Gastroesophageal sphincter (tissue), 4 donors: ENCODE results near the gene NETO1. TPM values are rescaled to one million over a fixed set of nuclear protein-coding genes. Genes with fewer than 3 reads are reported as not detected.

Experiments
- ATAC-seq: fragments of 150-250 bp; one replicate; pipeline ENCODE4 v1.9.1; 2016; ENCODE audit warnings: mild to moderate bottlenecking, moderate library complexity
- H3K27ac ChIP-seq, 4 donors: fragments of 200-600 bp; sonication (generic) in 3 of 4; 1 replicate in 3 of 4; 2 replicates in 1 of 4; pipeline ENCODE4 v1.5.1; 2016 to 2019
- H3K27me3 ChIP-seq: fragments of 200-600 bp; sonication (generic); one replicate; pipeline ENCODE4 v1.5.1; 2019
- H3K36me3 ChIP-seq, 2 donors: fragments of 200-600 bp; sonication (generic); one replicate each; pipeline ENCODE4 v1.5.1; 2019; ENCODE audit warnings: control low read depth in 1 of 2
- H3K4me1 ChIP-seq, 3 donors: fragments of 200-600 bp; sonication (generic); 1 replicate in 2 of 3; 2 replicates in 1 of 3; pipeline ENCODE4 v1.5.1; 2016 to 2019; ENCODE audit warnings: control low read depth in 2 of 3
- H3K4me3 ChIP-seq, 2 donors: fragments of 200-600 bp; sonication (generic); one replicate each; pipeline ENCODE4 v1.5.1; 2019; ENCODE audit warnings: mild to moderate bottlenecking in 1 of 2, moderate library complexity in 1 of 2
- H3K9me3 ChIP-seq, 3 donors: fragments of 200-600 bp; sonication (generic); one replicate each; pipeline ENCODE4 v1.5.1; 2017 to 2019; ENCODE audit warnings: control low read depth in 2 of 3
- CTCF ChIP-seq, 4 experiments: fragments of 200-600 bp in 2 of 4; fragments of 450-650 bp in 2 of 4; sonication (generic) in 1 of 4; IDR thresholded peaks; one replicate each; pipeline ENCODE4 v1.5.1; 2017 to 2019; ENCODE audit warnings: antibody characterized with exemption in 4 of 4, mild to moderate bottlenecking in 2 of 4, moderate library complexity in 2 of 4
- EP300 ChIP-seq: sonication (generic); formaldehyde crosslinking; IDR thresholded peaks from one replicate; pipeline ENCODE4 v1.6.1; 2017; ENCODE audit warnings: antibody characterized with exemption, mild to moderate bottlenecking
- POLR2A ChIP-seq, 2 donors: fragments of 450-650 bp; IDR thresholded peaks; one replicate each; pipeline ENCODE4 v1.6.1; 2017; ENCODE audit warnings: antibody characterized with exemption in 2 of 2, mild to moderate bottlenecking in 2 of 2, moderate library complexity in 1 of 2
- POLR2AphosphoS5 ChIP-seq: sonication (generic); formaldehyde crosslinking; IDR thresholded peaks from one replicate; pipeline ENCODE4 v1.6.1; 2017; ENCODE audit warnings: antibody characterized with exemption
- WGBS, 2 donors: methylation state at CpG; one replicate each; pipeline ENCODE4 v1.1.5; 2018; ENCODE audit warnings: low coverage in 1 of 2; 5-methylcytosine and 5-hydroxymethylcytosine counted together
- total RNA-seq, 4 donors: library from RNA; depleted of rRNA; stranded (reverse); fragments of >200 nt; gene quantifications; one replicate each; pipeline ENCODE4 v1.1.0, GENCODE V29; 2016

NETO1 gene
- total RNA-seq, 4 donors from 2014 or later, result 0.23 TPM; not detected in 3

GRCh38 chr18:72869226-72870185, 1.7 kb upstream of the NETO1 start:
- peak; percentile 10 for ATAC-seq

DNA sequence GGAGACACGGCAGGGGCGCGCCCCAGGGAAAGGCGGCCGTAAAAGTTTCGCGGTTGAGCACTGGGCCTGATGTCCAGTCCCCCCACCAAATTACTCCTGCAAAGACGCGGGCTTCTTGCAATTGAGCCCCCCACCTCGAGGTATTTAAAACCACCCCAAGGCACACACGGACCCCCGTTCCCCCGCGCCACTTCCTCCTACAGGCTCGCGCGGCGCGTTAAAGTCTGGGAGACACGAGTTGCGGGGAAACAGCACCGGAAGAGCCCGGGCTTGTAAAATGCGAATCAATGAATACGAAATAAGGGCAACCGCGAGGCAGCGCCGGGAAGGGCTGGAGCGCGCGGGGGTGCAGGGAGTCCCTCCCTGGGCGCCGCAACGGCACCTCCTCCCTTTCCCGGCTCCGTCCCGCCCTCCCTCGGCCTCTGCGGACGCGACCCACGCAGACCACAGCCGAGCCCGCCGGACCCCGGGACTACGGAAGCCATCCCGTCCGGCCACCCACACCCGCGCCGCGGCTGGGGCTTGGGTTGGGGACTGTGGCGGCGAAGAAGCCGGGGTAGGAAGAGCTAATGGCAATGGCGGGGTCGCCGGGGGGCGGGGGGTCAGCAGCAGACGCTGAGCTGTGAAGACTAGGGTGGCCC, 918 bp upstream of the NETO1 start:
- WGBS, 2 donors, result 0% methylated on average over 1 of the region's 62 CpGs; no CpG with 5 or more reads in 1 of the 2 donors
- Histone ChIP-seq H3K27ac (no peak overlapping the region), H3K4me1 (peaks cover 0 to 28% (median 3%) of the 10 kb centered on the region in 3 donors), H3K4me3 (peak overlapping the region in 1 of 2 donors; percentile 37), H3K9me3 (no peaks in the 10 kb centered on the region), H3K27me3 (peaks cover 61% of the 10 kb centered on the region), H3K36me3 (no peaks in the 10 kb centered on the region)
- ATAC-seq, result no peak
- TF ChIP-seq CTCF (IDR thresholded peaks at IDR 0.05) (no peak), EP300 (no peak), POLR2A (IDR thresholded peaks at IDR 0.05) (no peak), POLR2AphosphoS5 (no peak)

More at GRCh38 chr18:72869226-72870185, 1.7 kb upstream of the NETO1 start:
- WGBS, 2 donors, result 5 to 14% methylated on average over 13 to 28 of the region's 57 CpGs
- TF ChIP-seq EP300, result no peak
- TF ChIP-seq CTCF (IDR thresholded peaks at IDR 0.05), result no peak
- no peak for TF ChIP-seq POLR2AphosphoS5
- TF ChIP-seq POLR2A (IDR thresholded peaks at IDR 0.05), result no peak
- no peak overlapping the region for H3K27ac ChIP-seq
- H3K9me3 ChIP-seq, result no peaks in the 10 kb centered on the region
- H3K4me1 ChIP-seq, result peaks cover 0 to 28% (median 3%) of the 10 kb centered on the region in 3 donors
- H3K4me3 ChIP-seq, result peak overlapping the region in 1 of 2 donors; percentile 37
- H3K27me3 ChIP-seq, result peaks cover 66% of the 10 kb centered on the region
- no peaks in the 10 kb centered on the region for H3K36me3 ChIP-seq

DNA sequence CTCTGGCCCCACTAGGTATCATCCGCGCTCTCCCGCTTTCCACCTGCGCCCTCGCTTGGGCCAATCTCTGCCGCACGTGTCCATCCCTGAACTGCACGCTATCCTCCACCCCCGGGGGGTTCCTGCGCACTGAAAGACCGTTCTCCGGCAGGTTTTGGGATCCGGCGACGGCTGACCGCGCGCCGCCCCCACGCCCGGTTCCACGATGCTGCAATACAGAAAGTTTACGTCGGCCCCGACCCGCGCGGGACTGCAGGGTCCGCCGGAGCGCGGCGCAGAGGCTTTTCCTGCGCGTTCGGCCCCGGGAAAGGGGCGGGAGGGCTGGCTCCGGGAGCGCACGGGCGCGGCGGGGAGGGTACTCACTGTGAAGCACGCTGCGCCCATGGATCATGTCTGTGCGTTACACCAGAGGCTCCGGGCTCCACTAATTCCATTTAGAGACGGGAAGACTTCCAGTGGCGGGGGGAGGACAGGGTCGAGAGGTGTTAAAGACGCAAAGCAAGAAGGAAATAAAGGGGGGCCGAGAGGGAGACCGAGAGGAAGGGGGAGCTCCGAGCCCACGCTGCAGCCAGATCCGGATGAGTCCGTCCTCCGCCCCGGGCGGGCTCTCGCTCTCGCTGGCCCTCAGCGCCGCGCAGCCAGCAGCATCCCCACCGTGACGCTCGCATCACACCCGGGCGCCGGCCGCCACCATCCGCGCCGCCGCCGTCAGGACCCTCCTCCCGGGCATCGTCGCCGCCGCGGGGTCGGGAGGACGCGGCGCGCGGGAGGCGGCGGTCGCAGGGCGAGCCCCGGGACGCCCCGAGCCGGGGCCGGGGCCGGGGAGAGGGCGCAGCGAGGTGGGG, 664 bp downstream of the NETO1 start:
- TF ChIP-seq CTCF (IDR thresholded peaks at IDR 0.05) (no peak), EP300 (no peak), POLR2A (IDR thresholded peaks at IDR 0.05) (no peak), POLR2AphosphoS5 (no peak)
- no peak for ATAC-seq
- Histone ChIP-seq H3K27ac (no peak overlapping the region), H3K36me3 (no peaks in the 10 kb centered on the region), H3K9me3 (no peaks in the 10 kb centered on the region), H3K4me1 (peaks cover 0 to 28% (median 3%) of the 10 kb centered on the region in 3 donors), H3K4me3 (peak overlapping the region in 1 of 2 donors; percentile 37), H3K27me3 (peaks cover 59% of the 10 kb centered on the region)
- WGBS, 2 donors, result 0 to 2% methylated on average over 2 to 8 of the region's 102 CpGs

DNA sequence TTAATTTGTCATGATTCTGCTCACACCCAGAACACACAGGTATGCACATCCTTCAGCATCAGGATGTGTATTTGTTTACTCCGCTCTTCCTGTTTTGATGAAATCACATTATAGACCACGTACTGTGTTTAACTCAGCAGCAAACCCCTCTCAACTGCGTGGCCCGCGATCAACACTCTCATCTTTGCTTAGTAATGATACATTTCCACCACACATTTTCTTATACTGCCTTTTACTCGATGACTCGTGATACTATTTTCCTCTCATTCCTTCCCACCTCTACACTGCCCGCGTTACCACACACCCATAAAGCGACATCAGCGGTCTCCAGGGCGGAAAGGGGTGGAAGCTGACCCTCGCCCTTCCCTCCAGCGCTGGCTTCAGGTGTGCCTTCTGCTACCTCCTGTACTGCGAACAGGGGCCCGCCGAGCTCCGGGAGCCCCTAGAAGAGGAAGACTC, 1.3 kb downstream of the NETO1 start:
- TF ChIP-seq POLR2AphosphoS5 (no peak), POLR2A (IDR thresholded peaks at IDR 0.05) (no peak), EP300 (no peak), CTCF (IDR thresholded peaks at IDR 0.05) (no peak)
- no peak for ATAC-seq
- Histone ChIP-seq H3K4me1 (peaks cover 0 to 28% (median 3%) of the 10 kb centered on the region in 3 donors), H3K27me3 (peaks cover 59% of the 10 kb centered on the region), H3K9me3 (no peaks in the 10 kb centered on the region), H3K4me3 (peak overlapping the region in 1 of 2 donors; percentile 37), H3K36me3 (no peaks in the 10 kb centered on the region), H3K27ac (no peak overlapping the region)
- 2 to 4% methylated on average over 13 to 14 of the region's 18 CpGs for WGBS, 2 donors
